OCI-LY1 (cell line): ENCODE results near the gene MRPS21.

Experiments used
- CTCF ChIP-seq: fragments of 200-600 bp; sonication (generic), shearing (Covaris generic); IDR thresholded peaks from 2 replicates; pipeline ENCODE4 v1.5.1; 2017; ENCODE audit warnings: mild to moderate bottlenecking, antibody characterized with exemption, low read length, moderate library complexity, mixed read lengths
- EZH2 ChIP-seq: fragments of 200-600 bp; sonication (generic), shearing (Covaris generic); IDR thresholded peaks from 2 replicates; pipeline ENCODE4 v1.8.0; 2017; ENCODE audit warnings: borderline replicate concordance, mixed run types, mild to moderate bottlenecking, antibody characterized with exemption, low read length, moderate library complexity, mixed read lengths

GRCh38 chr1:150257624-150258585, 35.8 kb upstream of the MRPS21 start, which contains the start of gene CA14:
- TF ChIP-seq CTCF, result no peak
- no peak for TF ChIP-seq EZH2
